ENCODE measurements around the gene SBF2. TPM values are rescaled to one million over a fixed set of nuclear protein-coding genes. Genes with fewer than 3 reads are reported as not detected.

Gene SBF2
- total and polyA plus RNA-seq, 2 of the 13 experiments (the other 11 are each of a cell fraction or from before 2014, with no cell fraction given) = 24.0 to 45.8 TPM

GRCh38 chr11:10288881-10289764 is 4.9 kb downstream of the SBF2 start (continued):
- TF ChIP-seq, protein P1, sequence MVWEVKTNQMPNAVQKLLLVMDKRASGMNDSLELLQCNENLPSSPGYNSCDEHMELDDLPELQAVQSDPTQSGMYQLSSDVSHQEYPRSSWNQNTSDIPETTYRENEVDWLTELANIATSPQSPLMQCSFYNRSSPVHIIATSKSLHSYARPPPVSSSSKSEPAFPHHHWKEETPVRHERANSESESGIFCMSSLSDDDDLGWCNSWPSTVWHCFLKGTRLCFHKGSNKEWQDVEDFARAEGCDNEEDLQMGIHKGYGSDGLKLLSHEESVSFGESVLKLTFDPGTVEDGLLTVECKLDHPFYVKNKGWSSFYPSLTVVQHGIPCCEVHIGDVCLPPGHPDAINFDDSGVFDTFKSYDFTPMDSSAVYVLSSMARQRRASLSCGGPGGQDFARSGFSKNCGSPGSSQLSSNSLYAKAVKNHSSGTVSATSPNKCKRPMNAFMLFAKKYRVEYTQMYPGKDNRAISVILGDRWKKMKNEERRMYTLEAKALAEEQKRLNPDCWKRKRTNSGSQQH (CRISPR knock-in tag; IDR thresholded peaks at IDR 0.05; ENCODE audit: low read depth) = 0 out of 2 replicates have a peak, but pooled peaks have one; percentile 72
- TF ChIP-seq ATM (IDR thresholded peaks at IDR 0.05; ENCODE audit: borderline replicate concordance) = no peak
- TF ChIP-seq JUNB (CRISPR knock-in tag; IDR thresholded peaks at IDR 0.05; ENCODE audit: borderline replicate concordance) = no peak
- no peak for TF ChIP-seq SAFB2 (CRISPR knock-in tag; IDR thresholded peaks at IDR 0.05; ENCODE audit: borderline replicate concordance, low read depth)
- TF ChIP-seq IRX3 (CRISPR knock-in tag; IDR thresholded peaks at IDR 0.05; ENCODE audit: borderline replicate concordance, low read depth) = no peak
- peak; percentile 94 for TF ChIP-seq ZNF292 (CRISPR knock-in tag; IDR thresholded peaks at IDR 0.05; ENCODE audit: borderline replicate concordance, low read depth)
- TF ChIP-seq JUN (CRISPR knock-in tag; IDR thresholded peaks at IDR 0.05) = 0 out of 2 replicates have a peak, but pooled peaks have one; percentile 76
- no peak; the same call in 1 of the 2 replicates for TF ChIP-seq RNF219 (CRISPR knock-in tag; IDR thresholded peaks at IDR 0.05)
- TF ChIP-seq SKIL (CRISPR knock-in tag; IDR thresholded peaks at IDR 0.05; ENCODE audit: borderline replicate concordance) = peak; percentile 44; the same call in 1 of the 2 replicates
- TF ChIP-seq RFXANK (CRISPR knock-in tag; IDR thresholded peaks at IDR 0.05) = no peak
- peak; percentile 51; the same call in 1 of the 2 replicates for TF ChIP-seq NR2F6 (IDR thresholded peaks at IDR 0.05)
- TF ChIP-seq NR2F6 (CRISPR knock-in tag; IDR thresholded peaks at IDR 0.05) = peak; percentile 82
- no peak for TF ChIP-seq ETV6 (CRISPR knock-in tag; conservative IDR thresholded peaks at IDR 0.05)
- TF ChIP-seq, protein P2, sequence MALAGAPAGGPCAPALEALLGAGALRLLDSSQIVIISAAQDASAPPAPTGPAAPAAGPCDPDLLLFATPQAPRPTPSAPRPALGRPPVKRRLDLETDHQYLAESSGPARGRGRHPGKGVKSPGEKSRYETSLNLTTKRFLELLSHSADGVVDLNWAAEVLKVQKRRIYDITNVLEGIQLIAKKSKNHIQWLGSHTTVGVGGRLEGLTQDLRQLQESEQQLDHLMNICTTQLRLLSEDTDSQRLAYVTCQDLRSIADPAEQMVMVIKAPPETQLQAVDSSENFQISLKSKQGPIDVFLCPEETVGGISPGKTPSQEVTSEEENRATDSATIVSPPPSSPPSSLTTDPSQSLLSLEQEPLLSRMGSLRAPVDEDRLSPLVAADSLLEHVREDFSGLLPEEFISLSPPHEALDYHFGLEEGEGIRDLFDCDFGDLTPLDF (CRISPR knock-in tag; IDR thresholded peaks at IDR 0.05) = no peak
- peak; percentile 55; the same call in 1 of the 2 replicates for TF ChIP-seq POLR2G (IDR thresholded peaks at IDR 0.05; ENCODE audit: low read depth, low read length)
- TF ChIP-seq NFKBIZ (CRISPR knock-in tag; IDR thresholded peaks at IDR 0.05) = peak; percentile 69; the same call in 1 of the 2 replicates
- TF ChIP-seq BATF2 (CRISPR knock-in tag; IDR thresholded peaks at IDR 0.05) = no peak
- TF ChIP-seq, protein P3, sequence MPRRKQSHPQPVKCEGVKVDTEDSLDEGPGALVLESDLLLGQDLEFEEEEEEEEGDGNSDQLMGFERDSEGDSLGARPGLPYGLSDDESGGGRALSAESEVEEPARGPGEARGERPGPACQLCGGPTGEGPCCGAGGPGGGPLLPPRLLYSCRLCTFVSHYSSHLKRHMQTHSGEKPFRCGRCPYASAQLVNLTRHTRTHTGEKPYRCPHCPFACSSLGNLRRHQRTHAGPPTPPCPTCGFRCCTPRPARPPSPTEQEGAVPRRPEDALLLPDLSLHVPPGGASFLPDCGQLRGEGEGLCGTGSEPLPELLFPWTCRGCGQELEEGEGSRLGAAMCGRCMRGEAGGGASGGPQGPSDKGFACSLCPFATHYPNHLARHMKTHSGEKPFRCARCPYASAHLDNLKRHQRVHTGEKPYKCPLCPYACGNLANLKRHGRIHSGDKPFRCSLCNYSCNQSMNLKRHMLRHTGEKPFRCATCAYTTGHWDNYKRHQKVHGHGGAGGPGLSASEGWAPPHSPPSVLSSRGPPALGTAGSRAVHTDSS (CRISPR knock-in tag; conservative IDR thresholded peaks at IDR 0.05) = 0 out of 2 replicates have a peak, but pooled peaks have one; percentile 46
- TF ChIP-seq CBX5 (CRISPR knock-in tag; IDR thresholded peaks at IDR 0.05; ENCODE audit: borderline replicate concordance) = no peak
